ENCODE measurements around the gene CFAP100.

Gene CFAP100

DNA sequence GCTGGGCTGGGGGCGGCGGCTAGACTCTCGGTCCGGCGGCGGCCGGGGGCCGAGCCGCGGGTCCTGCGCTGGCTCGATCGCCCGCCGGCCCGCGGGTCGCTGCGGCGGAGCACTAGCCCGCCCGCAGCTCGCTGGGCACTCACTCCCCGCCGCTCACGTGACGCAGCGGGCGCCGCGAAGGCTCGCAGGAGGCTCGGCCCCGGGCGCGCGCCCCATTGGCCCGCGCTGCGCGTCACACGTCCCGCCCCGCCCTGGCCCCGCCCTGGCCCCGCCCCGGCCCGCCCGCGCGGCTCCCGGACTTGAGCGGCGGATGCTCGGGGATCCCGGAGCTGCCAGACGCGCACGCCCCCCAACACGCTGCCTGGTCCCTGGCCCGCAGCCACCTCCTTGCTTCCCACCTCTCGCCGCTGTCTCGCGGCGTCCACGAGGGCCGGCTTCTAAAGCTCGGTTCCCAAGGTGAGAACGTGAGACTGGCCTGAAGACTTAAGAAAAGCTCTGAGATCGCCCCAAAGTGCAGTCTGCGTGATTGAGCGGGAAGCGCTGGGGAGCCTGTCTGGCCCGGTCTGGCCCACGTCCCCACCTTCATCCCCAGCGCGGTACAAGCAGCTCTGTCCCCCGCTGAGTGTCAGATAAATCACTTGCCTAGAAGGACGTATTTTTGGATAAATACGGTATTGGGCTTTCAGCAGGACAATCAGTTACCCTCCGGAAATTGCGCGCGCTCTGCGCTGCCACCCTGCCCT, 37.2 kb upstream of the CFAP100 start, which contains the start of gene KLF15:
TSS of gene KLF15 (minus strand) at position 114 of the 743 bp plus-strand sequence. CDS start 4,486 bp downstream, outside the sequence.
- peak in 1 of 2 experiments; percentile 6 for DNase-seq

DNA sequence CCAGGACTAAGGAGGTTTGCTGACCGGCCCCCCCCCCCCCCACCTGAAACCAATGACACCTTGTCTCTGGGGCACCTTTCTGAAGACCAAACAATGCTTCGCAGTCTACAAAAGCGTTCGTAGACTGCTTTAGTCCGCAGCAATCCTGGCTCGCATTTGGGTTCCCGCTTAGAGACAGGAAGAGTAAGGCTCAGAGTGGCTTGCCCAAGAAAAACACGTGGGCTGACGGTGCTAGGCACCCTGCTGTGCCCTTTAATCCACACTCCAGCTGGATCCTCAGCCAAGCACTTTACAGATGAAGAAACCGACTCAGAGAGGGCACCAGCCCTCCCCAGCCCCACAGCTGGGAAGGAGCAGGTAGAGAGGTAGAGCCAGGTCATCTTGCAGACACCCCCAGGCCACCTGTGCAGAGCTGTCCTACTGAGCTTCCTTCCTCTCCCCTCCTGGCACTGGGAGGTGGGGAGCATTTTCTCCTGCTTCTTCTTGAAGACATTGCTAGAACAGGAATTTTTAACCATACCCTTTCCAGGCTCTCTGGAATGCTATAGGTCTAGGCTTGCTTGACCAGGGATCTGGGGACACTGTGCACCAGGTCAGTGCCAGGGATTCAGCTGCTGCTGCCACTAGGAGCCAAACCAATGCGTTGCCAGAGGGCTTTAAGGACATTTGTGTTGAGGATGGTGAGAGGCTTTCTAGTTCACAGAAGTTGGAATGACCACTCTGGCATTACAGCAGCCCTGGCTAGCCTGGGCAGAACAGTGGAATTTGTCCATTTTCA, 36.5 kb upstream of the CFAP100 start:
- no peak for DNase-seq

DNA sequence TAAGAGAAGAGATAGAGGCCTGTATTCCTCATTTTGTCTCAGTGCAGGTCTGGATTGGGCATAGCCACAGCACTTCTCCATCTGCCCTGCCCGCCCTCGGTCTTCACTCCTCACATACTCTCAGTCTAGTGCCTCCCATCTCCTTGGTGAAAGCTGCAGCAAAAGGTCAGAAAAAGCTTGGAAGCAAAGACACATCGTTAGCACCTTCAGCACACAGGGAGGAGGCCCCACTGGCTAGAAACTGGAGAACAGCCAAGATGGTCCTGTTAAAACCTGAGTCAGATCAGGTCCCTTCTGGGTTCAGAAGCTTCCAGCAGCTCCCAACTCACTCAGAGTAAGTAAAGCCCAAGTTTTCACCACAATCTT, 35.9 kb upstream of the CFAP100 start:
- DNase-seq: no peak

DNA sequence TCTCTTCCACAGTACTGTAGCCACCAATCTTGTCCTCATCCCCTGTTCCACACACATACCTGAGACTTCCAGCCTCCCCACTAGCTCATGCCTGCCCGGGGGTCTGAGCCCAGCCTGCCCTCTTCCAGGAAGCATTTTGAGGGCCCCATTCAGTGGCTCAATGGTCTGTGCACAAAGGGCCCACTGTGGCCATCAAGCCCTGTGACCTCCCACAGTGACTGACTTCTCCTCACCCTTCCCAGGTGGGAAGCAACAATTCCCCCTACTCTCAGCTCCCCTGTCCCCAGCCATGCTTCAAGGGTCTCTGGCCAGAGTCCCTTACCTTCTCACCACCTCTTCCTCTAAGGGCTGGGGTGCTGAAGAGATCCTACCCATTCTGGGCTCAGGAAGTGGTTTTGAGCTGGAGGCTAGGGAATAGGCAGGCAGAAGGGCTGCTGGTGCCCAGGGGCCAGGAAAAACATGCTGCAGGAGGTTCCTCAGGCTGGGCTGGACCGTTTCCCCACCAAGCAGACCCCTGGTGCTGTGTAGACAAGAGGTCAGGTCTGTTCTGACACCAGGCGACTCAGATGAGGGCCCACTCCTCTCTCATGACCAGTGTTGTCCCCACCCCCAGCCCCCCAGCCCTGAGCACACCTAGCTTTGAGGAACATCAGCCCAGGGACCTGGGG, 34.5 kb upstream of the CFAP100 start:
- no peak for DNase-seq

DNA sequence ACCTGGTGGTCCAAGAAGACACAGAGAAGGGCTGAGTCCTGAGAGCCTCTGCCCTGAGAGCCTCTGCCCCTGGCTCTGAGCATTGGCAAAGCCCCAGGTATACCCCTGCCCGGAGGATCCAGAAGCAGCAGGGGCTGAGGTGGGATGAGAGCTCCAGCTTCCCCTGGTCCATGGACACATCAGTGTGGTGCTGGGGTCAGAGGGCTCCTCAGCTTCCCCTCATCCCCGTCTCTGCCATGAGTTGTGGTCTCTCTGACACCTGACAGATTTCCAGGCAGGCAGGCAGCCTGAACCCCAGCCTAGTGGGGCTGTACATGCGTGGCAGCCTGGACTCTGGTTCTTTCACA, 34.0 kb upstream of the CFAP100 start:
- DNase-seq: no peak

DNA sequence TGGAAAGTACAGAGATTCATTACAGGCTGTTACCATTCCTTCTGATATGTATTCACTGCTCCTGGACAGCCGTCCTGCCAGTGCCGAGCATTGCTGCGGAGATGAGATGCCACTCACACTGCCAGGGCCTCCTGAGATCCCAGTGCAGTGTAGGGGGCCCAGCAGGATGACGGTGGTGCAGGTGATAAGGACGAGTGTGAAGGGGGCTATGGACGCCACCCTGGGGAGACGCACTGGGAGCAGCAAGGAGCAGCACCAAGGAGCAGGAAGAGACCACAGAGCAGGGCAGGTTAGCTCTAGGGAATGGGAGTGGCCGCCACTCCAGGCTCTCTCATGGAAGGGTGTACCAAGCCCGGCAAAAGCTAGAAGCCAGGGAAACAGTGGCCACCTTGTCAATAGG, 33.5 kb upstream of the CFAP100 start:
- no peak for DNase-seq

DNA sequence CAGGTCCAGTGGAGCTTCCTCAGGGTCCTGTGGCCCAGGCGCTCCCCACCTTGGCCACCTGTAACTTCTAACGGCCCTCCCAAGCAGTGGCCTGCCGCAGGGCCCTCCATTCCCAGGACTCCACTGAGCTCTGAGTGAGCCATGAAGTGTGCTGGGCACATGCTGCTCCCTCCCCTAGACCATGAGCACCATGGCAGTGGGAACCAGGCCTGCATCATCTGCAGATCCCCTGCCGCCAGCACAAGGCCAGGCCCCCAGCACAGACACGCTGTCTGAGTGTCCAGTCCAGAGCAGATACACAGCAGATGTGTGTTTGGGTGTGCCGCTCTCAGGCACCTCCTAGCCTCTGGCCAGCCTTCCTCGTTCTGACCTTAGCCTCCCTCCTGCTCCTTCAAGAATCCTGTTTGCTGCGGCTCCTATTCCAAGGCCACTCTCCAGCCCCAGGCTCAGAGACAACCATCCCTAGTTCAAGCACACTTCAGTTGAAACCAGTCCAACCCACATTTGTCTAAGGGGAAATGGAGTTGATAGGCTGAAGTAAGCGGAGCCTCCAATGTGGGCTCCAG, 30.5 kb upstream of the CFAP100 start:
- no peak for DNase-seq

DNA sequence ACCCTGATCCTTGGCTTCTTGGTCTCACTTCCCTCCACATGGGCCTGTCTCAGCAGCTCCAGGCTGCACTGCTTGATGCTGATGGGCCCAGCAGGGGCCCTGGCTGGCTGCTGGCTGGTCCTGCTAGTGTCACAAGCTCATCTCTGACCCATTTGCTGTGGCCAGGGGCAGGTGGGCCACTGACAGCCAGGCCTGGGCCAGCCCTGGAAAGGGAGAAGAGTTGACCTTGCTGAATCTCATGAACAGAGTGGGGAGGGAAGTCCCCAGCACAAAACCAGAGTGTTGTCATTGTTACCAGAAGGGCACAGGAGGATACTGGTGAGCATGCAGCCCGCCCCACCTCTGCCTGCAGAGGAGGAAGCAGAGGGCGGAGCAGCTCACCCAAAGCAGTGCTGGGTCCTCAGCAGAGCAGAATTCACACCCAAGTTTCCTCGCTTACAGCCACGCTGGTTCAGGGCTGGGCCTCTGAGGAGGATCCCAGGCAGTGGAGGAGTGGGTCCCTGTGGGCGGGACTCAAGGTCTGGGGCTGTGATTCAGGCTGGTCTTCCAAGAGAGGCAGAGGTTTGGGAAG, 29.9 kb upstream of the CFAP100 start:
- DNase-seq: no peak

DNA sequence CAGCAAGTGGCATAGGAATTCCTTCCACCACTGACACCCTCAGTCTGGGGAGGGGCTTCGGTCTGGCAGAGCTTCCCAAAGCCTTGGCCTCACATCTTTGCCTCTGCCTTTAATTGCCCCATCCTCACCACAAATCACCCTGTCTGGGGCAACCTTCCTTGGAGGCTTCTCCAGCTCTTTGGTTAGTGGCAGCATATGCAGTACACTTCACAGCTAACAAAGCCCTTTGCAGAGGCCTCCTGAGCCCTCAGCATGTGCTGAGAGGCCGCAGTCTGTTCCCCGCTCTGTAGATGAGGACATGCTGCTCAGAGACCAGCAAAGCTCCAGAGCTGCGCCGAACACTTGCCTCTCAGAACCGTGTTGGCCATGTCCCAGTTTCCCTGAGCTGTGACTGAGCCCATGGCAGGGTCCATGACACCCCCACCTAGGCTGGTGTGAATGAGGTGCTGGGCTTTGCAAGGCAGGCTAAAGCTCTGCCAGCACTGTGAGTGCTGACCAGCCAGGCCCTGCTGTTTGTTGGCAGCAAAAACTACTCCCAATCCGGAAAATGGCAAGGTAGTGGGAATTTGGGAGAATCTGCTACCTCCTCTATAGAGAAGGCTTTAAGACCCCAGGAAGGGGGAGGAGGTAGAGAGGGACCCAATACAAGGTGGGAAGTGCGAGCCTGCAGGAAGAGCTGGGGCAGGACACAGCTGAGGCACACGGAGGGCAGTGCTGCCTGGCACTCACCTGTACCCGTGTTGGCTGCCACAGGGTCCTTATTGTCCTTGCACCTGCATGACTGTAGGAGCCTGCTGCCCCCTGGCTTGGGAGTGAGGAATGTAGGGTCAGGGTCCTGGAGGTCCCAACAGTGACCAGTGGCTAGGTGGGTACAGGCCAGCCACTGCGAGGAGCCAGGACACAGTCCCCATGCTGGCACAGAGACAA, 29.1 kb upstream of the CFAP100 start:
- no peak for DNase-seq

DNA sequence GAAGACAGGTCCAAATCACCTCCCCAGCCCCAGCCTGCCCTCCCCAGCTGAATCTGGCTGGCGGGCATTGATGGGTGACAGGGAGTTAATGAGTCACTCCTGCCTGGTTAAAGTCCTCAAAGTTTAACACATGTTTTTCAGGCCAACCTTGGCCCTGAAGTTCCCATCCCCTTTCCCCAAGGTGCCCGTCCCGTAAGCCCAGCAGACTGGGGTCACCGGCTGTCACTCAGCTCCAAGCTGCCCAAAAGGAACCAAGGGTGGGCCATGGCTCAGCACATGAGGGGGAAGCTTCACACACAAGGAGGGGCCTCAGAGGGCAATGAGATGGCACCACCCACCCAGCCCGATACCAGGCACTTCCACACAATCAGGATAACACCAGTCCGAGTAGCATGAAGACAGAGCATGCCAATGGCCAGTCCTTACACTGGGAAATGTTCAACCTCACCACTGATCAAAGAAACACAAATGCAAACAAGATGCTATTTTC, 27.3 kb upstream of the CFAP100 start:
- DNase-seq: no peak

DNA sequence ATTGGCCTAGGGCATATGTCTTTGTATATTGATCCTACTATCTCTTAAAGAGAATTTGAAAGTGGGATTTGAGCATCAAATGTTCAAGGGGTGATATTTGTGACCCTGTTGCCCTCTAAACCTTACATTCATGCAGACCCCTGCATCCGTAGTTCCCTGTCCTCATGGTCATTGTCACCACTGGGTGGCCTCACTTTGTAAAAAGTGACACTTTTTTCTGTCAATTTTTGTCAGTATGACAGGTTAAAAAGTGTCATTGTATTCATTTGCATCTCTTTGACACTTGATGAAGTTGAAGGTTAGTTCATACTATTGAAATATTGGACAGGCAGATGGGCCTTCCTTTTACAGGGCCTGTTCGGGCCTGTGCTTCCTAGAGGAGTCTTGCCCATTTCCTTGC, 25.2 kb upstream of the CFAP100 start:
- no peak for DNase-seq

DNA sequence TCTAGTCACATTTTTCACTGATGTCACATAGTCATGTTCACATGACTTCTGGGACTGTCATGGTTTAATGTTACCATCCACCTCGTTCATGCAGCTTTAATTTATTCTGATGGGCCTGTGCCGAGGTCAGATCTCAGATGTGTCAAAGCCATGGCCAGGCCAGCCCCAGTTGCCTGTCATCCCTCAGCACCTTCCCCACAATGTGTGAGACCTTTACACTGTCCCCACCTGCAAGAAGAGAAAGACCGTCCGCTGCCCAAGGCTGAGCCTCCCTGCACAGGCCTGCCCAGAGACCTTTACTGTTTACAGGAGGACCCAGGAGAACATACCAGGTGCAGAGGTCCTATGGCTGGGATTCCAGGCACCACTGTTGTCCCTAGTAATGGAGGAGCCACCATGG, 24.7 kb upstream of the CFAP100 start:
- DNase-seq: no peak

DNA sequence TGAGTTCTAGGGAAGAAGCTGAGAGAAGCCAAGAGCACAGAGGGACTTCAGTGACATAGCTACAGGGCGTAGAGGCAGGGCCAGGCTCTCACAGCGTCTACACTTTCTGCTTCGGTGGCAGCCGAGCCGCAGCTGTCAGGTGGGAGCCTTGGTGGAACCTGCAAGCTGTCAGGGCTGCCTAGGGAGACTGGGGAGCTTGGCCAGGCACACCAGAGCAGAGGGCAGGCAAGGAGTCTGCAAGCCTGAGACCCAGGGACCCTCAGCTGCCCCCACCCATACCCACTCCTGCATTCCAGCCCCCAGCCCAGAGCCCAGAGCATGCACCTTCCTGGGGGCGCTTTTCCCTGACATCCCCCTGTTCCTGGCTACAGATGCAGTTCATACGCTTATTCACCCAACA, 24.1 kb upstream of the CFAP100 start:
- no peak for DNase-seq

DNA sequence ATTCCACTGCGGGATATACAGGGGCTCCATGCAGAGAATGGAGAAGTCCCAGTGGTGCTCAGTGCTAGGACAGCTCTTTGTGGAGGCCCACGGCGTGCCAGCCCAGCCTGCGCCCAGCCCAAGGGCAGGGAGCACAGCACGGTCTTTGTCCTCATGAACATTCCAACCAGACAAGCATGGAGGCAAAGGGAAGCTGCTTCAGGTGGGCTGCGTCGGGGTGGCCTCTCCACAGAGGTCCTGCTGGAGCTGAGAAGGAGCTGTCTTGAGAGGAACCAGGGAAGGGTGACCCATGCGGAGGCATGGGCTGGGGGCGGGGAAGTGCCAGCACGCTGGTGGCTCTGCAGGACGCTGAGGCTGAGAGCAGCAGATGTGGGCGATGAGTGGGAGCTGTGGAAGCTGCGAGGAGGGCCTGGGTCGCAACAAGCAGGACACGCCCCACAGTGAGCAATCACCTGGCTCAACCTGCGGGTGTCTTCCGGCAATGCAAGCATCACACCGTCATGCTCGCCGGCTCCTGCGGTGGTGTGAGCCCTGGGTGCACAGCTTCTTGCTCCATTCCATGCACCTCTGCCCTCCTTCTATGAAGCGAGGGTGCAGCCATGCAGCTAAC, 23.5 kb upstream of the CFAP100 start:
- no peak for DNase-seq

DNA sequence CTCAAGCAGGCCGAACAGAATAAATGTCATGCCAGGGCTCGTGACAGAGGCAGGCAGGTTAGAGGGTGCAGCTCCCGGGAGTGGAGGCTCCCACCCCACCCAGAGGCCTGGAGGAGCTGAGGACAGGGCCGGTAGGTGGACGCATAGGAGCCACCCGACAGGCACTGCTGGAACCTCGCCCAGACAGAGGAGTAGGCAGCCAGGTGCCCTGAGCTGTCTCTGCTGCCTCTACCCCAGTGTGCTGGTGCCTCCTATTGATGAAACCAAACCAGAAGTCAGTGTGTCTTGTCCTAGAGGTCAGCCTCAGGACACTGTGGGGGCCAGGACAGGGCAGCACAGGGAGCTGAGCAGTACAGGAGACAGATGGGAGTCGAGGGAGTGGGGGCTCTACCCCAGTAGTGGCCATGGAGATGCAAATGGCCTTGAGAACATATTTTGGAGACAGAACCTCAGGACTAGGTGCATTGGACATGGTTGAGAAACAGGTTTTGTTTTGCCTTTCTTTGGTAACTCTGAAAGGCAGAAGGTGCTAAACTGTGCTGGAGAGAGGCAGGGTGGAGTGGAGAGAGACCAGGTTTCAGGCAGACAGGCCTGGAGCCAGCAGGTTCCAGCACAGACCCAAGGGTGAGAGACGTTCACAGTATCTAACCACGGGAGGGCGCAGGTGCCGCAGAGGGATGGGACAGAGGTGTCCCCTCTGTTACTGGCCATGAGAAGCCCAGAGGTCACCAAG, 22.1 kb upstream of the CFAP100 start:
- DNase-seq: no peak

DNA sequence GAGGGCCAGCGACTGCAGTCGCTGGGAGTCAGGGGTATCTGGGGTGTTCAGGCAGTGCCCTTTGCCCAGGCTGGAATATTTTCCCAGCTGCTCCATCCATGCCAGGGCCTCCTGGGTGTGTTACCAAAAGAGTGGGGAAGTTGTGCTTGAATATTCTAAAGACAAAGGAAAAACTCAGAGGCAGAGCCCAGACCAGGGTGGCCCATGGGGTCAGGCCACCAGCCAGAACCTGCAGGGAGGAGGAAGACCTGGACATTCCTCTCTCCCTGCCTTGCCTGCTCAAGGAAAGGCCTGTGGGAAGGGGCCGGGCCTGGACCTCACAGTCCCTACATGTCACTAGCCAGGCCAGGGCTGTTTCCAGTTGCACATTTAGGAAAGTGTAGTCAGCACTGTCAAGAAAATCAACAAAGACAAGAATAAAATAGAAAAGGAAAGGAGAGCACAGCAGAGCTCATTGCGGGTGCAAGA, 21.5 kb upstream of the CFAP100 start:
- DNase-seq: no peak

DNA sequence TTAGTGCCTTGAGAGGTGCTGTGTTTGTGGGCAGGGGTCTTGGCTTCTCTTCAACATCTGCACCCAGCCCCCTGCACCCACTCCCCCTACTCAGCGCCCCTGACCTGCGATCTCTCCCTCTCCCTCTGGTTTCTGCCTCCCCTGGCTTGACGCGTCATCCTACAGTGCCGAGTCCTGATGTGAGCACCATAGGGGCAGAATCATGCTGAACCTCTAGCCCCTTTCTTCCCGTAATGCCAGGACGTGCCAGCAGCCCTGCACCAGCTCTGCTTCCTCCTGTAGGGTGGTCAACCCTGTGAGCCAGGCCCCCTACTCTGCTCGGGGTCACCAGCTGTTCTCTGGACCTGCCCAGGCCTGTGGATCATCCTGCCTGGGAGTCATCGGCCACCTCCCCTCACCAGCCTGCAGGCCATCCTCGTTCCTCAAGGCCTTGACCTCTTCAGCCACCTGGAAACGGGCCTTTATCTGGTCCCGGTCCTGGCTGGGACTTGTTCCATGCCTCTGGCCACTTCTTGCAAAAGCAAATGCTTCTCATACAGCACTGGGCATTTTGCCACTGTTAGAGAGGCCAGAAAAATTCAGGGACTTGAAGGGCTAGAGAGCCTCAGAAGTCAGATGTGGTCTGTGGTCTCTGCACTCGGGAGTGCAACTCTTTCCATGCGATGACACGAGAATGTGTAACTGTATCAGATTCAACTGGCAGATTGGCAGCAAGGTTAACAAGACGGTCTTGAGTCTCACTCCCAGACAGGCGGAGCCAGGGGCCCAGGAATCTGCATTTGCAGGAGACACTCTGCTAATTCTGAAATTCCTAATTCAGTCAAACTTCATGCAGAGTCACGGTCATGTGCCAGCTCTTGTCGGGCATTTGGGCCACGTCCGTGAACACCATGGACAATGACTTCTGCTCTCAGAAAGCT, 20.8 kb upstream of the CFAP100 start:
- DNase-seq: no peak

DNA sequence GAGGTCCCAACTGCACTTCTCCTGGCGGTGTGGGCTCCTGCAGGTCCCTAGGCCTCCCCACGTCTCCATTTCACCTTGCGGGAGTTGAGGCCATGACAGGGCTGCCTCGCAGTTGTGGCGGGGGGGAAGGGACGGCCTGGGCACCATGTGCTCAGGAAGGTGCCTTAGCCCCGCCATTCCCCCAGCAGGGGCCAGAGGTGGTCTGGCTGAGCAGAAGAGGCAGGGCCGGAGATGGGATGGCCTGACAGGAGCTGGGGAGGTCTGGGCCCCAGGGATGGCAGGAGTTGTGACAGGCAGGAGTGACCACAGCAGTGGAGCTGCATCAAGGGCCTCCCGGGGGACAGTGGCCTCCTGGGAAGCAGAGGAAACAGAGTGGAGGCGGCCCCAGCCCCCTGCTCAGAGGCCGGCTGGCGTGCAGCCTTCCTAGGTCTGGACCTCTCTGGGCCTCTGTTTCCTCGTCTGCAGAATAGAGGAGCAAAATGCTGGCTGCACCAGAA, 18.8 kb upstream of the CFAP100 start:
- DNase-seq: no peak

DNA sequence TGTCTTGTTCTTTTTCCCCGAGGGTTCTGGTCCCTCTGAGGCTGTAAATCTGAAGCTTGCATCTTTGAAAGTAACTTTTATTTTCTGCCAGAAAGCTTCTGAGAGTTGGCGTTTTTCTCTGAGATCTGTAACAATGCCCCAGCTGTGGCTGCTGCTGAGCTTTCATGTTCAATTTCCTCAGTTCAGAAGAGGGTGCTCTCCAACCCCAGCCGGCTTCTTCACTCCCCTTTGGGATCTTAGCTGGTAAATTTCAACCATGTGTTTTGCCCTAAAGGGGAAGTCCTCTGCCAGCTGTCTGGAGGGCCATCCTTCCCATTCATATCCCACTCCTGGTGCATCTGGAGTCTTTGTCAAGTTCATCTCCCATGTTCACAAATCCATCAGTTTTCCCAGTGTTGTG, 18.3 kb upstream of the CFAP100 start:
- no peak for DNase-seq
